SW480 (cell line): ENCODE results near the gene NR1I3.
"Not testable (repeated sequence)": the region's sequence is repeated elsewhere in the genome, so short reads cannot be mapped to it uniquely, and the experiment has no call there.

Experiments
- DNase-seq: peaks from one replicate; pipeline ENCODE4 v3.0.0-alpha.2; 2016; ENCODE audit warnings: low spot score

Gene NR1I3

GRCh38 chr1:161250829-161251228 is 12.8 kb upstream of the NR1I3 start:
- no peak for DNase-seq

- DNase-seq = not testable (repeated sequence)
These were observed 12.1 kb upstream of the NR1I3 start for GRCh38 chr1:161250100-161250499.

- no peak for DNase-seq
These were observed 6.9 kb upstream of the NR1I3 start for GRCh38 chr1:161244888-161245287.

GRCh38 chr1:161242313-161242712 is 4.3 kb upstream of the NR1I3 start:
- no peak for DNase-seq

GRCh38 chr1:161241682-161242081 is 3.7 kb upstream of the NR1I3 start:
- no peak for DNase-seq

GRCh38 chr1:161235957-161236775 is 1.8 kb downstream of the NR1I3 start:
- no peak for DNase-seq

GRCh38 chr1:161233102-161233501 is 4.9 kb downstream of the NR1I3 start:
- no peak for DNase-seq

GRCh38 chr1:161230762-161231161 is 7.2 kb downstream of the NR1I3 start:
- no peak for DNase-seq

- no peak for DNase-seq
These were observed 8.1 kb downstream of the NR1I3 start for GRCh38 chr1:161229896-161230295.

- DNase-seq = no peak
These were observed 10.0 kb downstream of the NR1I3 start for GRCh38 chr1:161228032-161228431.

- peak; percentile 64 for DNase-seq
These were observed 10.7 kb downstream of the NR1I3 start for GRCh38 chr1:161227196-161227871.

GRCh38 chr1:161226759-161227158 is 11.2 kb downstream of the NR1I3 start:
- no peak for DNase-seq

GRCh38 chr1:161226320-161226711 is 11.7 kb downstream of the NR1I3 start:
- DNase-seq = no peak

GRCh38 chr1:161225534-161226319 is 12.3 kb downstream of the NR1I3 start, which contains the start of gene TOMM40L:
TSS of gene TOMM40L (plus strand) at chr1:161226060. CDS start at chr1:161226490, 430 bp downstream.
- peak; percentile 97 for DNase-seq

GRCh38 chr1:161225178-161225533 is 12.8 kb downstream of the NR1I3 start:
- DNase-seq = no peak

- not testable (repeated sequence) for DNase-seq
These were observed 13.3 kb downstream of the NR1I3 start for GRCh38 chr1:161224695-161225087.

GRCh38 chr1:161223805-161224694 is 14.0 kb downstream of the NR1I3 start:
- no peak for DNase-seq

GRCh38 chr1:161222175-161223019 is 15.6 kb downstream of the NR1I3 start:
- DNase-seq = no peak

- DNase-seq = no peak
These were observed 18.0 kb downstream of the NR1I3 start for GRCh38 chr1:161220002-161220401.

- no peak for DNase-seq
These were observed 18.7 kb downstream of the NR1I3 start for GRCh38 chr1:161219078-161219892.
